Naive thymus-derived CD4-positive, alpha-beta T cell (primary cell): ENCODE results near the gene NT5M. TPM values are rescaled to one million over a fixed set of nuclear protein-coding genes. Genes with fewer than 3 reads are reported as not detected.
"Not testable (repeated sequence)": the region's sequence is repeated elsewhere in the genome, so short reads cannot be mapped to it uniquely, and the experiment has no call there.

Experiments used
- ATAC-seq: fragments of 150-1000 bp; cut with Tn5 transposase; 2 replicates; pipeline ENCODE4 v1.10.0; 2021; ENCODE audit warnings: mild to moderate bottlenecking, moderate library complexity
- CTCF ChIA-PET: fragments of 350-600 bp; sonication (Branson Sonifier 250); formaldehyde crosslinking; loops from one replicate; lab custom pipeline; 2021; ENCODE audit warnings: antibody characterized with exemption; lab: Charles Lee
- POLR2A ChIA-PET: fragments of 350-600 bp; sonication (Branson Sonifier 250); formaldehyde crosslinking; loops from one replicate; lab custom pipeline; 2021; ENCODE audit warnings: antibody characterized with exemption, inconsistent platforms; lab: Charles Lee
- DNase-seq, 9 donors: peaks; one replicate each; pipeline versions ENCODE4 v3.0.0 to v3.0.0-alpha.2; 2020 to 2022; ENCODE audit warnings: mixed read lengths in 1 of 9
- H3K27ac ChIP-seq: one replicate; pipeline ENCODE4 v1.7.0; 2013; ENCODE audit warnings: mild to moderate bottlenecking, low read depth, low read length, moderate library complexity
- H3K27me3 ChIP-seq, 2 donors: one replicate each; pipeline ENCODE4 v1.7.0; 2013; ENCODE audit warnings: low read length in 2 of 2, mild to moderate bottlenecking in 2 of 2, moderate library complexity in 2 of 2; ENCODE audit not compliant: control insufficient read depth in 2 of 2, insufficient read depth in 2 of 2
- H3K36me3 ChIP-seq, 3 experiments: 1 replicate in 2 of 3; 2 replicates in 1 of 3; pipeline ENCODE4 v1.7.0; 2013; ENCODE audit warnings: low read length in 3 of 3, mild to moderate bottlenecking in 3 of 3, moderate library complexity in 1 of 3; ENCODE audit not compliant: insufficient read depth in 3 of 3, control insufficient read depth in 2 of 3
- H3K4me1 ChIP-seq, 2 donors: one replicate each; pipeline ENCODE4 v1.7.0; 2013; ENCODE audit warnings: low read length in 2 of 2, mild to moderate bottlenecking in 2 of 2, moderate library complexity in 1 of 2; ENCODE audit not compliant: control insufficient read depth in 2 of 2, insufficient read depth in 2 of 2
- H3K4me3 ChIP-seq: 2 replicates; pipeline ENCODE4 v1.7.0; 2013; ENCODE audit warnings: mild to moderate bottlenecking, low read length
- H3K9me3 ChIP-seq, 3 experiments: 1 replicate in 2 of 3; 2 replicates in 1 of 3; pipeline ENCODE4 v1.7.0; 2013; ENCODE audit warnings: low read length in 3 of 3; ENCODE audit not compliant: control insufficient read depth in 2 of 3
- H3K27ac Mint-ChIP-seq, 9 donors: one replicate each; pipeline ENCODE4 v1.8.0; 2020 to 2022; ENCODE audit warnings: mixed read lengths in 9 of 9, mild to moderate bottlenecking in 8 of 9, moderate library complexity in 5 of 9, inconsistent platforms in 2 of 9
- H3K27me3 Mint-ChIP-seq, 5 donors: one replicate each; pipeline ENCODE4 v1.8.0; 2021 to 2022; ENCODE audit warnings: mixed read lengths in 5 of 5, mild to moderate bottlenecking in 1 of 5
- H3K36me3 Mint-ChIP-seq, 5 donors: one replicate each; pipeline ENCODE4 v1.8.0; 2020 to 2022; ENCODE audit warnings: mixed read lengths in 5 of 5, mild to moderate bottlenecking in 3 of 5, inconsistent platforms in 1 of 5
- H3K4me1 Mint-ChIP-seq, 7 donors: one replicate each; pipeline ENCODE4 v1.8.0; 2020 to 2022; ENCODE audit warnings: mixed read lengths in 7 of 7, mild to moderate bottlenecking in 3 of 7, inconsistent platforms in 1 of 7
- H3K4me3 Mint-ChIP-seq, 10 donors: one replicate each; pipeline ENCODE4 v1.8.0; 2020 to 2022; ENCODE audit warnings: mild to moderate bottlenecking in 10 of 10, mixed read lengths in 10 of 10, moderate library complexity in 6 of 10, inconsistent platforms in 2 of 10
- H3K9me3 Mint-ChIP-seq, 11 donors: one replicate each; pipeline ENCODE4 v1.8.0; 2020 to 2022; ENCODE audit warnings: mixed read lengths in 11 of 11, mild to moderate bottlenecking in 4 of 11, inconsistent platforms in 1 of 11, moderate library complexity in 1 of 11
- intact Hi-C, 2 donors: fragments of 100-400 bp; cut with micrococcal nuclease; formaldehyde crosslinking; loops; one replicate each; pipeline ENCODE4 v1.15.1; 2023
- polyA plus RNA-seq, 2 donors: library from polyadenylated mRNA; unstranded; fragments of 300-500 nt; fragmentation: Illumina TruSeq; gene quantifications; one replicate each; pipeline ENCODE4 v1.2.3, GENCODE V29; 2021
- total RNA-seq, 6 experiments: library from RNA in 5 of 6; stranded (reverse) in 5 of 6; gene quantifications; 1 replicate in 5 of 6; 2 replicates in 1 of 6; pipeline ENCODE4 v1.2.3 and lab custom pipeline; 2021 to 2026

The NT5M gene
- total RNA-seq (1 to 10 TPM; 2.9 to 6.3 (median 3.5) TPM), polyA plus RNA-seq (1 to 10 TPM in 1 of 2 donors, under 1 TPM in 1; 0.85 to 4.4 TPM), total RNA-seq (lab: John Stamatoyannopoulos, UW) (1.5 reads per million, percentile 4 among the genes with 10 or more reads in this experiment)

GRCh38 chr17:17303010-17303846 is at the start of gene NT5M:
TSS of gene NT5M (plus strand) at chr17:17303373. CDS start at chr17:17303551, 178 bp downstream.
- DNase-seq (peak; percentile 33 to 84 (median 56)), ATAC-seq (peak; percentile 77)
- Histone ChIP-seq H3K4me1 (peaks cover 12 to 33% of the 10 kb centered on the region in 2 donors), H3K36me3 (no peaks in the 10 kb centered on the region), H3K27ac (peak within 1 kb of the TSS; percentile 67), H3K27me3 (no peaks in the 10 kb centered on the region), H3K4me3 (peak within 1 kb of the TSS; percentile 58), H3K9me3 (no peaks in the 10 kb centered on the region)
- POLR2A ChIA-PET: interaction anchor here (0.6 to 1.6 kb wide), 4 partner anchors 15 to 66 kb away, joined by 3 to 7 read pairs (median 4); partner anchors contain the start of genes COPS3 and FLCN
- Mint-ChIP-seq H3K4me1 (peaks cover 16 to 49% (median 37%) of the 10 kb centered on the region in 7 donors), H3K36me3 (peaks cover 0 to 2% (median 0%) of the 10 kb centered on the region in 5 donors), H3K4me3 (peak within 1 kb of the TSS; percentile 82 to 96 (median 90)), H3K27ac (peak within 1 kb of the TSS; percentile 53 to 93 (median 84)), H3K9me3 (no peaks in the 10 kb centered on the region), H3K27me3 (no peaks in the 10 kb centered on the region)
- CTCF ChIA-PET: no interaction called here
- intact Hi-C loops: loop anchor here (1.0 to 10.0 kb wide), 6 partner anchors 10 to 718 kb away; partner anchors contain the start of genes DRC3 (in 2 of the 2), TOM1L2 (in 2 of the 2) and COPS3 (in 1 of the 2)

GRCh38 chr17:17253406-17253805 is 49.8 kb upstream of the NT5M start:
- peaks cover 0 to 2% (median 0%) of the 10 kb centered on the region in 11 donors for H3K9me3 Mint-ChIP-seq
- peaks cover 0 to 5% (median 0%) of the 10 kb centered on the region in 7 donors for H3K4me1 Mint-ChIP-seq
- CTCF ChIA-PET: interaction anchor here (0.7 kb wide), 1 partner anchor 13 kb away, joined by 3 read pairs; no protein-coding TSS in a partner anchor
- DNase-seq: no peak
- no peak overlapping the region for H3K4me3 ChIP-seq
- H3K4me3 Mint-ChIP-seq: peak overlapping the region in 1 of 10 donors; percentile 27
- H3K27ac ChIP-seq: no peak overlapping the region
- peaks cover 0 to 37% (median 22%) of the 10 kb centered on the region in 5 donors for H3K36me3 Mint-ChIP-seq
- no peaks in the 10 kb centered on the region for H3K9me3 ChIP-seq
- ATAC-seq: no peak
- peak overlapping the region in 3 of 9 donors; percentile 29 to 64 (median 44) for H3K27ac Mint-ChIP-seq
- POLR2A ChIA-PET: interaction anchor here (0.9 to 1.2 kb wide), 3 partner anchors 12 to 22 kb away, joined by 3 read pairs; partner anchors contain the start of gene FLCN
- peaks cover 0 to 75% (median 4%) of the 10 kb centered on the region in 3 experiments for H3K36me3 ChIP-seq
- H3K27me3 Mint-ChIP-seq: no peaks in the 10 kb centered on the region
- H3K4me1 ChIP-seq: peaks cover 0 to 3% of the 10 kb centered on the region in 2 donors
- intact Hi-C loops: no loop called here
- H3K27me3 ChIP-seq: no peaks in the 10 kb centered on the region

- Histone ChIP-seq H3K27me3 (no peaks in the 10 kb centered on the region), H3K36me3 (peaks cover 0 to 75% (median 5%) of the 10 kb centered on the region in 3 experiments), H3K9me3 (no peaks in the 10 kb centered on the region), H3K4me1 (peaks cover 0 to 3% of the 10 kb centered on the region in 2 donors), H3K4me3 (no peak overlapping the region), H3K27ac (no peak overlapping the region)
- no peaks in the 10 kb centered on the region for H3K27me3 Mint-ChIP-seq
- intact Hi-C loops: no loop called here
- no peak for ATAC-seq
- no peak overlapping the region for H3K27ac Mint-ChIP-seq
- H3K4me3 Mint-ChIP-seq: no peak overlapping the region
- H3K4me1 Mint-ChIP-seq: peaks cover 0 to 5% (median 0%) of the 10 kb centered on the region in 7 donors
- POLR2A ChIA-PET: interaction anchor here (0.6 to 1.2 kb wide), 2 partner anchors 12 to 647 kb away, joined by 3 read pairs; no protein-coding TSS in a partner anchor
- H3K36me3 Mint-ChIP-seq: peaks cover 0 to 40% (median 24%) of the 10 kb centered on the region in 5 donors
- no peak for DNase-seq
- peaks cover 0 to 2% (median 0%) of the 10 kb centered on the region in 11 donors for H3K9me3 Mint-ChIP-seq
- CTCF ChIA-PET: no interaction called here
These were observed 49.1 kb upstream of the NT5M start for GRCh38 chr17:17254036-17254435.

GRCh38 chr17:17255689-17256088 is 47.5 kb upstream of the NT5M start:
- H3K9me3 ChIP-seq, ATAC-seq, H3K9me3 Mint-ChIP-seq, intact Hi-C loops, H3K4me1 Mint-ChIP-seq, H3K27me3 ChIP-seq, H3K4me3 Mint-ChIP-seq, H3K27ac Mint-ChIP-seq, H3K27ac ChIP-seq, H3K27me3 Mint-ChIP-seq, H3K4me1 ChIP-seq, H3K4me3 ChIP-seq, DNase-seq: not testable (repeated sequence)
- peaks cover 6 to 81% (median 7%) of the 10 kb centered on the region in 3 experiments for H3K36me3 ChIP-seq
- ChIA-PET POLR2A (interaction anchor here (0.6 kb wide), 1 partner anchor 19 kb away, joined by 3 read pairs; the partner anchor contains the start of gene FLCN), CTCF (interaction anchor here (0.6 to 0.7 kb wide), 3 partner anchors 13 to 380 kb away, joined by 3 to 5 read pairs (median 5); no protein-coding TSS in a partner anchor)
- peaks cover 0 to 50% (median 31%) of the 10 kb centered on the region in 5 donors for H3K36me3 Mint-ChIP-seq

- H3K27me3 Mint-ChIP-seq: no peaks in the 10 kb centered on the region
- intact Hi-C loops: no loop called here
- H3K36me3 ChIP-seq: peaks cover 6 to 84% (median 7%) of the 10 kb centered on the region in 3 experiments
These were observed 46.9 kb upstream of the NT5M start for GRCh38 chr17:17256316-17256715.

GRCh38 chr17:17258011-17258410 is 45.2 kb upstream of the NT5M start:
- Histone ChIP-seq H3K9me3 (no peaks in the 10 kb centered on the region), H3K27ac (no peak overlapping the region), H3K27me3 (no peaks in the 10 kb centered on the region), H3K36me3 (peaks cover 11 to 76% (median 12%) of the 10 kb centered on the region in 3 experiments), H3K4me3 (no peak overlapping the region), H3K4me1 (peaks cover 0 to 3% of the 10 kb centered on the region in 2 donors)
- DNase-seq (no peak), ATAC-seq (no peak)
- Mint-ChIP-seq H3K27me3 (no peaks in the 10 kb centered on the region), H3K27ac (peak overlapping the region in 2 of 9 donors; percentile 38 to 65), H3K36me3 (peaks cover 0 to 54% (median 31%) of the 10 kb centered on the region in 5 donors), H3K4me1 (peaks cover 0 to 5% (median 0%) of the 10 kb centered on the region in 7 donors), H3K9me3 (peaks cover 0 to 2% (median 0%) of the 10 kb centered on the region in 11 donors), H3K4me3 (no peak overlapping the region)
- ChIA-PET POLR2A (interaction anchor here (1.4 kb wide), 1 partner anchor 23 kb away, joined by 3 read pairs; the partner anchor contains the start of gene COPS3), CTCF (no interaction called here)
- intact Hi-C loops: no loop called here

More at GRCh38 chr17:17256316-17256715, 46.9 kb upstream of the NT5M start:
- Histone ChIP-seq H3K4me1 (peaks cover 0 to 3% of the 10 kb centered on the region in 2 donors), H3K4me3 (no peak overlapping the region), H3K27ac (no peak overlapping the region), H3K9me3 (no peaks in the 10 kb centered on the region), H3K27me3 (no peaks in the 10 kb centered on the region)
- no peak overlapping the region for H3K4me3 Mint-ChIP-seq
- POLR2A ChIA-PET: interaction anchor here (0.6 kb wide), 1 partner anchor 19 kb away, joined by 3 read pairs; the partner anchor contains the start of gene FLCN
- peaks cover 0 to 2% (median 0%) of the 10 kb centered on the region in 11 donors for H3K9me3 Mint-ChIP-seq
- H3K27ac Mint-ChIP-seq: peak overlapping the region in 1 of 9 donors; percentile 43
- H3K36me3 Mint-ChIP-seq: peaks cover 0 to 54% (median 31%) of the 10 kb centered on the region in 5 donors
- ATAC-seq (no peak), DNase-seq (no peak)
- CTCF ChIA-PET: interaction anchor here (0.6 to 0.7 kb wide), 2 partner anchors 101 to 301 kb away, joined by 3 to 4 read pairs; no protein-coding TSS in a partner anchor
- peaks cover 0 to 5% (median 0%) of the 10 kb centered on the region in 7 donors for H3K4me1 Mint-ChIP-seq
